ENCODE data around the gene GJC1.

GRCh38 chr17:44777394-44778348 lies 52.4 kb downstream of the GJC1 start:
- no peak for TF ChIP-seq POLR2A (IDR thresholded peaks at IDR 0.05)
- TF ChIP-seq, protein P1, sequence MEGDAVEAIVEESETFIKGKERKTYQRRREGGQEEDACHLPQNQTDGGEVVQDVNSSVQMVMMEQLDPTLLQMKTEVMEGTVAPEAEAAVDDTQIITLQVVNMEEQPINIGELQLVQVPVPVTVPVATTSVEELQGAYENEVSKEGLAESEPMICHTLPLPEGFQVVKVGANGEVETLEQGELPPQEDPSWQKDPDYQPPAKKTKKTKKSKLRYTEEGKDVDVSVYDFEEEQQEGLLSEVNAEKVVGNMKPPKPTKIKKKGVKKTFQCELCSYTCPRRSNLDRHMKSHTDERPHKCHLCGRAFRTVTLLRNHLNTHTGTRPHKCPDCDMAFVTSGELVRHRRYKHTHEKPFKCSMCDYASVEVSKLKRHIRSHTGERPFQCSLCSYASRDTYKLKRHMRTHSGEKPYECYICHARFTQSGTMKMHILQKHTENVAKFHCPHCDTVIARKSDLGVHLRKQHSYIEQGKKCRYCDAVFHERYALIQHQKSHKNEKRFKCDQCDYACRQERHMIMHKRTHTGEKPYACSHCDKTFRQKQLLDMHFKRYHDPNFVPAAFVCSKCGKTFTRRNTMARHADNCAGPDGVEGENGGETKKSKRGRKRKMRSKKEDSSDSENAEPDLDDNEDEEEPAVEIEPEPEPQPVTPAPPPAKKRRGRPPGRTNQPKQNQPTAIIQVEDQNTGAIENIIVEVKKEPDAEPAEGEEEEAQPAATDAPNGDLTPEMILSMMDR (IDR thresholded peaks at IDR 0.05 in 4 of 5, conservative IDR thresholded peaks at IDR 0.05 in 1 of 5): no peak

Measured in gastrocnemius medialis (tissue), 4 donors.